K562 (cell line): Measurements from ENCODE around the gene UPP1. TPM values are rescaled to one million over a fixed set of nuclear protein-coding genes. Genes with fewer than 3 reads are reported as not detected.

ENCODE experiments used
- BCL6 ChIP-seq: fragments of 250-450 bp; sonication (Bioruptor Pico); IDR thresholded peaks from 2 replicates; pipeline ENCODE4 v1.4.0; 2020
- CBFA2T3 ChIP-seq: fragments of 450-650 bp; IDR thresholded peaks from 2 replicates; pipeline ENCODE4 v1.6.1; 2017
- CREB3 ChIP-seq: fragments of 450-650 bp; conservative IDR thresholded peaks from 2 replicates; pipeline ENCODE4 v1.6.1; 2016; ENCODE audit warnings: missing genetic modification characterization, low read depth, mild to moderate bottlenecking, missing compliant biosample characterization, moderate library complexity
- E2F5 ChIP-seq: sonication (generic); formaldehyde crosslinking; IDR thresholded peaks from 2 replicates; pipeline ENCODE4 v1.8.0; 2022; ENCODE audit warnings: mild to moderate bottlenecking, missing genetic modification reagents
- KDM1A ChIP-seq, 2 experiments: fragments of 450-650 bp; IDR thresholded peaks; 2 replicates each; pipeline ENCODE4 v1.6.1; 2016; ENCODE audit warnings: mild to moderate bottlenecking in 2 of 2
- KLF10 ChIP-seq: fragments of 250-450 bp; sonication (Bioruptor Pico); IDR thresholded peaks from 2 replicates; pipeline ENCODE4 v1.6.1; 2021; ENCODE audit warnings: matching md5 sums
- MYC ChIP-seq, 2 experiments: fragments of 250-450 bp in 1 of 2; sonication (Bioruptor Pico) in 1 of 2; IDR thresholded peaks; 2 replicates each; pipeline versions ENCODE4 v1.5.1 to v1.6.1; 2012 to 2021; ENCODE audit warnings: low read depth in 2 of 2, borderline replicate concordance in 1 of 2, improper control_type of control experiment in 1 of 2, low read length in 1 of 2, mild to moderate bottlenecking in 1 of 2, moderate library complexity in 1 of 2
- POLR2G ChIP-seq: fragments of 200-400 bp; formaldehyde crosslinking; IDR thresholded peaks from 2 replicates; pipeline ENCODE4 v1.6.1; 2017; ENCODE audit warnings: low read depth, mild to moderate bottlenecking, antibody characterized with exemption, low read length, moderate library complexity
- POLR3A ChIP-seq: IDR thresholded peaks from 2 replicates; pipeline ENCODE4 v1.6.1; 2011; ENCODE audit warnings: borderline replicate concordance, mild to moderate bottlenecking, moderate library complexity; ENCODE audit not compliant: insufficient read length, insufficient read depth; ENCODE audit errors: extremely low read depth
- RCOR1 ChIP-seq, 2 experiments: IDR thresholded peaks; 2 replicates each; pipeline ENCODE4 v1.6.1; 2012; ENCODE audit warnings: low read depth in 2 of 2, low read length in 2 of 2, borderline replicate concordance in 1 of 2, improper control_type of control experiment in 1 of 2
- SAP30 ChIP-seq: fragments of 200-600 bp; sonication (generic); IDR thresholded peaks from 2 replicates; pipeline ENCODE4 v1.6.1; 2012; ENCODE audit warnings: borderline replicate concordance, low read depth, mild to moderate bottlenecking, moderate library complexity, low read length, control low read depth, inconsistent platforms; ENCODE audit not compliant: insufficient read depth, poor library complexity, severe bottlenecking
- SIN3A ChIP-seq, 2 experiments: fragments of 150-350 bp in 1 of 2; IDR thresholded peaks; 2 replicates each; pipeline ENCODE4 v1.6.1; 2011 to 2016; ENCODE audit warnings: borderline replicate concordance in 2 of 2, low read depth in 2 of 2, low read length in 2 of 2, mild to moderate bottlenecking in 2 of 2, moderate library complexity in 2 of 2; ENCODE audit not compliant: control insufficient read depth in 1 of 2
- TCF7L2 ChIP-seq: fragments of 150-350 bp; IDR thresholded peaks from 2 replicates; pipeline ENCODE4 v1.6.1; 2016; ENCODE audit warnings: low read depth, mild to moderate bottlenecking, low read length, moderate library complexity
- ZBTB1 ChIP-seq: sonication (generic); formaldehyde crosslinking; IDR thresholded peaks from 2 replicates; pipeline ENCODE4 v1.8.1; 2023; ENCODE audit warnings: missing genetic modification reagents, low read depth, mild to moderate bottlenecking, borderline replicate concordance
- ZKSCAN8 ChIP-seq: fragments of 200-800 bp; sonication (Bioruptor generic); IDR thresholded peaks from 2 replicates; pipeline ENCODE4 v1.6.1; 2016; ENCODE audit warnings: missing genetic modification characterization, missing compliant biosample characterization
- ZNF24 ChIP-seq: fragments of 450-650 bp; IDR thresholded peaks from 2 replicates; pipeline ENCODE4 v1.6.1; 2016
- ZNF589 ChIP-seq: fragments of 200-800 bp; sonication (Bioruptor generic); IDR thresholded peaks from 2 replicates; pipeline ENCODE4 v1.6.1; 2016; ENCODE audit warnings: low read depth, missing genetic modification characterization, missing compliant biosample characterization
- polyA plus RNA-seq, 8 experiments: library from polyadenylated mRNA; depleted of rRNA in 4 of 8; stranded (reverse) in 5 of 8; unstranded in 3 of 8; fragments of >200 nt; fragmentation: Nextera tagmentation in 2 of 8; fragmentation: Illumina TruSeq in 1 of 8; extraction: Ambion mirVana in 2 of 8; extraction: Trizol in 1 of 8; gene quantifications; 2 replicates each; pipeline versions ENCODE4 v1.2.1 to v1.2.3, GENCODE V29; 2011 to 2014; ENCODE audit warnings: inconsistent platforms in 1 of 8, missing spikeins in 1 of 8
- total RNA-seq, 7 experiments: library from RNA; depleted of rRNA in 6 of 7; stranded (reverse); fragments of >200 nt in 6 of 7; fragmentation: Illumina TruSeq in 2 of 7; extraction: Trizol in 2 of 7; gene quantifications; 2 replicates each; pipeline versions ENCODE4 v1.2.1 to v1.2.3, GENCODE V29; 2011 to 2021; ENCODE audit warnings: low replicate concordance in 1 of 7
- TF ChIP-seq, protein P1 (sequence below): fragments of 450-650 bp; IDR thresholded peaks from 2 replicates; pipeline ENCODE4 v1.6.1; 2017; ENCODE audit warnings: antibody characterized with exemption
- TF ChIP-seq, protein P2 (sequence below): fragments of 450-650 bp; IDR thresholded peaks from 2 replicates; pipeline ENCODE4 v1.6.1; 2016; ENCODE audit warnings: borderline replicate concordance

Gene UPP1
- total and polyA plus RNA-seq, 9 of the 15 experiments (the other 6 are each of a cell fraction or from before 2014, with no cell fraction given), result 0.38 to 2.4 (median 0.61) TPM

DNA sequence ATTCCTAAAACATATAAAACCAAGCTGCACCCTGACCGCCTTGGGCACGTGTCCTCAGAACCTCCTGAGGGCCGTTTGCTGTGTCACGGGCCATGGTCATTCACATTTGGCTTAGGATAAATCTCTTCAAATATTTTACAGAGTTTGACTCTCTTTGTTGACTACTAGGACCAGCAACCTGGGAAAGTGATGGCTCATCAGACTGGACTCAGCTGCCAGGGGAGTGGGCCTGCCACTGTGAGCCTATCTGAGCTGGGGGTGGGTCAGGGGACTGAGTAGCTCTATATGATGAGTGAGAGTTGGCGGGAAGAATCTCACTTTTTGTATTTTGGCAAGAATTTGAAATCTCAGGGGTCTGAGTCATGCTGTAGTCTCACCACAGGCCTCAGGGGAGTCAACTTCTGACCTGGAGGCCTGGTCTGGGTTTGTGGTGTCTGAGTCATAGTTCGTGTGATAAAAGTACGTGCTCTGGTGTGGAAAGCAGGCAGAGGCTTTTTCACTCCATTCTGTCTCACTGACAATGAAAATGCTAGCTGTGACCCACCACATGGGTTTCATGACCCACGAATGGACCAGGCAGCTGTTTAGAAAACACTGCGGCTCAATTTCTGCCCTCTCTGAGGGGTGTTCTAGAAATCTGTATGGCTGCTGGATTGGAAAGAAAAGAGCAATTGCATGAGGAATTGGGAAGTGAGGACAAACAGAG is 4.2 kb upstream of the UPP1 start (continued):
- TF ChIP-seq SAP30 (no peak), KLF10 (CRISPR knock-in tag) (no peak), POLR3A (no peak), POLR2G (no peak), ZBTB1 (CRISPR knock-in tag) (no peak), MYC (IDR thresholded peaks at IDR 0.05; ENCODE audit: low read depth, low read length) (peak; percentile 52; the same call in 1 of the 2 replicates), MYC (CRISPR knock-in tag; IDR thresholded peaks at IDR 0.05; ENCODE audit: borderline replicate concordance, low read depth) (no peak), ZNF24 (no peak), RCOR1 (IDR thresholded peaks at IDR 0.05; ENCODE audit: borderline replicate concordance in 1 of 2, low read depth in 2 of 2, low read length in 2 of 2) (peak; percentile 92 to 100; a peak in 3 of 4 replicates), ZKSCAN8 (CRISPR knock-in tag) (no peak), ZNF589 (no peak), BCL6 (no peak), KDM1A (IDR thresholded peaks at IDR 0.05) (peak; percentile 99 to 100), TCF7L2 (no peak), E2F5 (CRISPR knock-in tag) (no peak), CREB3 (tag) (no peak), CBFA2T3 (peak; percentile 73), SIN3A (IDR thresholded peaks at IDR 0.05; ENCODE audit: borderline replicate concordance in 2 of 2, control insufficient read depth in 1 of 2, low read depth in 2 of 2, low read length in 2 of 2) (no peak)
- TF ChIP-seq, protein P1, sequence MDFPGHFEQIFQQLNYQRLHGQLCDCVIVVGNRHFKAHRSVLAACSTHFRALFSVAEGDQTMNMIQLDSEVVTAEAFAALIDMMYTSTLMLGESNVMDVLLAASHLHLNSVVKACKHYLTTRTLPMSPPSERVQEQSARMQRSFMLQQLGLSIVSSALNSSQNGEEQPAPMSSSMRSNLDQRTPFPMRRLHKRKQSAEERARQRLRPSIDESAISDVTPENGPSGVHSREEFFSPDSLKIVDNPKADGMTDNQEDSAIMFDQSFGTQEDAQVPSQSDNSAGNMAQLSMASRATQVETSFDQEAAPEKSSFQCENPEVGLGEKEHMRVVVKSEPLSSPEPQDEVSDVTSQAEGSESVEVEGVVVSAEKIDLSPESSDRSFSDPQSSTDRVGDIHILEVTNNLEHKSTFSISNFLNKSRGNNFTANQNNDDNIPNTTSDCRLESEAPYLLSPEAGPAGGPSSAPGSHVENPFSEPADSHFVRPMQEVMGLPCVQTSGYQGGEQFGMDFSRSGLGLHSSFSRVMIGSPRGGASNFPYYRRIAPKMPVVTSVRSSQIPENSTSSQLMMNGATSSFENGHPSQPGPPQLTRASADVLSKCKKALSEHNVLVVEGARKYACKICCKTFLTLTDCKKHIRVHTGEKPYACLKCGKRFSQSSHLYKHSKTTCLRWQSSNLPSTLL, result no peak
- TF ChIP-seq, protein P2, sequence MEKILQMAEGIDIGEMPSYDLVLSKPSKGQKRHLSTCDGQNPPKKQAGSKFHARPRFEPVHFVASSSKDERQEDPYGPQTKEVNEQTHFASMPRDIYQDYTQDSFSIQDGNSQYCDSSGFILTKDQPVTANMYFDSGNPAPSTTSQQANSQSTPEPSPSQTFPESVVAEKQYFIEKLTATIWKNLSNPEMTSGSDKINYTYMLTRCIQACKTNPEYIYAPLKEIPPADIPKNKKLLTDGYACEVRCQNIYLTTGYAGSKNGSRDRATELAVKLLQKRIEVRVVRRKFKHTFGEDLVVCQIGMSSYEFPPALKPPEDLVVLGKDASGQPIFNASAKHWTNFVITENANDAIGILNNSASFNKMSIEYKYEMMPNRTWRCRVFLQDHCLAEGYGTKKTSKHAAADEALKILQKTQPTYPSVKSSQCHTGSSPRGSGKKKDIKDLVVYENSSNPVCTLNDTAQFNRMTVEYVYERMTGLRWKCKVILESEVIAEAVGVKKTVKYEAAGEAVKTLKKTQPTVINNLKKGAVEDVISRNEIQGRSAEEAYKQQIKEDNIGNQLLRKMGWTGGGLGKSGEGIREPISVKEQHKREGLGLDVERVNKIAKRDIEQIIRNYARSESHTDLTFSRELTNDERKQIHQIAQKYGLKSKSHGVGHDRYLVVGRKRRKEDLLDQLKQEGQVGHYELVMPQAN, result no peak
